Fibroblast of villous mesenchyme (primary cell): Measurements from ENCODE around the gene BTF3. TPM values are rescaled to one million over a fixed set of nuclear protein-coding genes. Genes with fewer than 3 reads are reported as not detected.

Experiments
- DNase-seq: peaks from one replicate; pipeline ENCODE4 v3.0.0-alpha.2; 2010; ENCODE audit warnings: low read depth
- H3K4me3 ChIP-seq: 2 replicates; pipeline ENCODE4 v1.5.1; 2011; ENCODE audit warnings: low read depth, mild to moderate bottlenecking, low read length
- total RNA-seq: library from RNA; depleted of rRNA; stranded (reverse); fragments of >200 nt; gene quantifications from 2 replicates; pipeline ENCODE4 v1.2.3, GENCODE V29; 2012
- TF ChIP-seq, protein P1 (sequence below): IDR thresholded peaks from 2 replicates; pipeline ENCODE4 v1.5.1; 2012; ENCODE audit warnings: low read depth, mild to moderate bottlenecking, low read length; ENCODE audit not compliant: insufficient read depth

BTF3 gene
- total RNA-seq, 1 donor: 216 TPM

DNA sequence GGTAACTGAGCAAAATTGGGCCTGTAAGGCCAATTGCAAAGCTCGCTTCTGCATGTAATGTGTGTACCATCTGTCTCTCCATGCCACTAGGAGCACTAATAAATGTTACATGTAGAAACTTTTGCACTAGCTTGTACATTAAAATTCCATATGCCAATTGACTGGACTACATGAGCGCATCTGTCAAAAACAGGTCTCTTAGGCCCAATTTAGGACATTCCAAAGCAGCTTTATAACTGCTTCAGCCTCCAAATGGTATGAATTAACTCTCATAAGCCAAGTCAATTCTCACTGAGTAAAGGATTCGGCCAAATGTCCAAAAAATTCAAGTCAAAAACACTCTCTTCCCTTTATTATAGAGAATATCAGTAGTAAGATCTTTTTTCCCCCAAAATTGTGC, 26.1 kb upstream of the BTF3 start:
- TF ChIP-seq, protein P1, sequence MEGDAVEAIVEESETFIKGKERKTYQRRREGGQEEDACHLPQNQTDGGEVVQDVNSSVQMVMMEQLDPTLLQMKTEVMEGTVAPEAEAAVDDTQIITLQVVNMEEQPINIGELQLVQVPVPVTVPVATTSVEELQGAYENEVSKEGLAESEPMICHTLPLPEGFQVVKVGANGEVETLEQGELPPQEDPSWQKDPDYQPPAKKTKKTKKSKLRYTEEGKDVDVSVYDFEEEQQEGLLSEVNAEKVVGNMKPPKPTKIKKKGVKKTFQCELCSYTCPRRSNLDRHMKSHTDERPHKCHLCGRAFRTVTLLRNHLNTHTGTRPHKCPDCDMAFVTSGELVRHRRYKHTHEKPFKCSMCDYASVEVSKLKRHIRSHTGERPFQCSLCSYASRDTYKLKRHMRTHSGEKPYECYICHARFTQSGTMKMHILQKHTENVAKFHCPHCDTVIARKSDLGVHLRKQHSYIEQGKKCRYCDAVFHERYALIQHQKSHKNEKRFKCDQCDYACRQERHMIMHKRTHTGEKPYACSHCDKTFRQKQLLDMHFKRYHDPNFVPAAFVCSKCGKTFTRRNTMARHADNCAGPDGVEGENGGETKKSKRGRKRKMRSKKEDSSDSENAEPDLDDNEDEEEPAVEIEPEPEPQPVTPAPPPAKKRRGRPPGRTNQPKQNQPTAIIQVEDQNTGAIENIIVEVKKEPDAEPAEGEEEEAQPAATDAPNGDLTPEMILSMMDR: no peak
- no peak for DNase-seq

DNA sequence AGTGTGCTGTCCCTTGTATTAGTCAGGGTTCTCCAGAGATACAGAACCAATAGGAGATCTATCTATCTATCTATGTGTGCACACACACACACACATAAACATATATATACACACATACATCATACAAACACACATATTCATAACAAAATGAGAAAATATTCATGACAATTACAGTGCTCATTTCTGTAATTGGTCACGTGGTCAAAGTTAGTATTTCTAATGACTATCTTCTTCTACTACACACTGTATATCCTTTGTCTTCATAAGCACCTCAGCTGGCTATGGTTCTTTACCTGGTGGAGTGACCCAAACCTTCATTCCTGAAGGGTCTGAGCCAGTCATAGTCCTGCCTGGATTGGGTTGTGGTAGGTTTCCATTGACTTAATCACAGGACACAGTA, 17.7 kb upstream of the BTF3 start:
- DNase-seq: no peak
- TF ChIP-seq, protein P1: no peak
- H3K4me3 ChIP-seq: no peak overlapping the region

More for the DNA sequence above, 26.1 kb upstream of the BTF3 start:
- no peak overlapping the region for H3K4me3 ChIP-seq

- H3K4me3 ChIP-seq: no peak overlapping the region
- peak; percentile 3 for DNase-seq
- TF ChIP-seq, protein P1: no peak
Observed at GRCh38 chr5:73482383-73483136, 15.7 kb upstream of the BTF3 start.

DNA sequence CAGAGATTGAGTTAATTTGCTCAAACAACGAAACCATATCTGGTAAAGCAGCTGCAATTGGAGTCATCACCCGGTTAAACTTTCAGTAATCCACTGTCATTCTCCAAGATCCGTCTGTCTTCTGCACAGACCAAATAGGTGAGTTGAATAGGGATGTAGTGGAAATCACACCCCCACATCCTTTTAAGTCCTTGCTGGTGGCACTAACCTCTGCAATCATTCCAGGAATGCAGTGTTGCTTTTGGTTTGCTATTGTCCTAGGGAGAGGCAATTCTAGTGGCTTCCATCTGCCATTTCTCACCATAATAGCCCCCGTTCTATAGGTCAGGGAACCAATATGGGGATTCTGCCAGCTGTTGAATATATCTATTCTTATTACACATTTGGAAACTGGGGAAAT, 14.6 kb upstream of the BTF3 start:
- no peak overlapping the region for H3K4me3 ChIP-seq
- TF ChIP-seq, protein P1: no peak
- DNase-seq: no peak

DNA sequence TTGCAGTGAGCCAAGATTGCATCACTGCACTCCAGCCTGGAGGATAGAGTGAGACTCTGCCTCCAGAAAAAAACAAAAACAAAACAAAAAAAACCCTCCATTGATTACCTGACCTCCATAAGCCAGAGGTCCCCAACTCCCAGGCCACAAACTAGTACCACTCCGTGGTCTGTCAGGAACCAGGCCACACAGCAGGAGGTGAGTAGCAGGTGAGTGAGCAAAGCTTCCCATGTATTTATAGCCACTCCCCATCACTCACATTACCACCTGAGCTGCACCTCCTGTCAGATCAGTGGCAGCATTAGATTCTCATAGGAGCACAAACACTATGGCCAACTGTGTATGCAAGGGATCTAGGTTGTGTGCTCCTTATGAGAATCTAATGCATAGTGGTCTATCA, 13.7 kb upstream of the BTF3 start:
- no peak overlapping the region for H3K4me3 ChIP-seq
- DNase-seq: no peak
- TF ChIP-seq, protein P1: no peak

- no peak for DNase-seq
- TF ChIP-seq, protein P1: no peak
- no peak overlapping the region for H3K4me3 ChIP-seq
Observed at GRCh38 chr5:73485715-73486114, 12.5 kb upstream of the BTF3 start.
